GM04504 (cell line): ENCODE data around the gene CEND1.

Experiments used
- DNase-seq: peaks from one replicate; pipeline ENCODE4 v3.0.0-alpha.2; 2012; ENCODE audit warnings: low read depth

Gene CEND1

DNA sequence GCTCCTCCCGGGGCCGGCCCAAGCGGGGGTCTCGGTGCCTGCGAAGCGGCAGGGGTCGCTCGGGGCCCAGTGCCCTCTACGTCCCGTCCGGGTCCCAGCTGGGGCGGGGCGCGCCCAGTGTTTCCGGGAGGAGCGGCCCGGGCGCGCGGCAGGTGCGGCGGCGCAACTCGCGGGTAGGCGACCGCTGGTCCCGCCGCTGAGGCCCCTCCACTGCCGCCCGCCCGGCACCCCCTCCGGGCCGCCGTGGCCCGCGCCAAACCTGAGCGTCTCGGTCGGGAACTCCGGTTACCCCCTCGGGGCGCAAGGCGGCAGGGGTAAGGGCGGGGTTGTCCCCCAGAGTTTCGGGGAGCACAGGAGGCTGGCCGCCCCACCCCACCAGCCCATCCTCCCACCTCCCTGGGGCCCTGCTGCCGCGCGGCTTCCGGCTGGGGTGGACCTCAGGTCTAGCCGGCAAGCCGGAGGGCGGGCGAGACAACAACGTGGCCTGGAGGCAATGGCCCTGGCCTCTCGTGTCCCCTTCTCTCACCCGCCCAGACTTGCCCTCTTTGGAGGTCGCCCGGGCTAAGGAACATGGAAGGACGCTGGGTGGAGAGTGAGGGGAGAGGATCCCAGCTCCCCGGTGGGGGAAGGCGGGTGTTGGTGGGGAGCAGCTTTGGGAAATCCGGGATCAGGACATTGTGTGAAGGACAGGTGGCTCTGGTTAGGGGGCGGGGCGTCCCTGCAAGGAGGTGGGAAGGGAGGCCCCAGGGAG lies 37.4 kb upstream of the CEND1 start:
- DNase-seq: no peak

DNA sequence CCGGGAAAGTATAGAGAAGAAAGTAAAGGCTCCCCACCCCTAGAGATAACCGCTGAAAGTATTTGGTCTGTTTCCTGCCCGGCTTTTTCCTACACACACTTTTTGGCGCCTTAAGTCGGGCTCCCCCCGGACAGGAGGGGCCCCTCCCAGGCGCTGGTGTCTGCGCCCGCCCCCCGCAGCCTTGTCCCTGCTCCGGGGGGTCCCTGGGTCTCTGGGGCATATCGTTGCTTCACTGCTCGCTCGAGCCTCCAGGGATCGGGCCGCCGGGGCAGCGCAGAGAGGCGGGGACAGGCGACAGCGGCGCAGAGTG lies 36.9 kb upstream of the CEND1 start:
- no peak for DNase-seq

DNA sequence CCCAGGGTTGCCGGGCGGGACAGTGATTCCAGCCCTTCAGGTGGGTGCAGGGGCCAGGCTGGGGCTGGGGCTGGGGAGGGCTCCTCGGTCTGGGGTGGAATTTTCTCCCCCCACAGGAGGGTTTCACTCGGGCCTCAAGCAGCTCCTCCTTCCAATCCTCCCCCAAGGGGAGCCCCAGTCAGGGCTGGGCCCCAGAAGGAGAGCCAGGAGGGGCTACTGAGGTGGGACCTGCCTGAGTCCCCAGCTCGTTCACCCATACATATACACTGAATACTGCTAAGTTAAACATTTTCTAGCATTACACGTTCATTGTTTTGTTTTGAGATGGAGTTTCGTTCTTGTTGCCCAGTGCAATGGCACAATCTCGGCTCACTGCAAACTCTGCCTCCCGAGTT lies 36.3 kb upstream of the CEND1 start:
- no peak for DNase-seq

DNA sequence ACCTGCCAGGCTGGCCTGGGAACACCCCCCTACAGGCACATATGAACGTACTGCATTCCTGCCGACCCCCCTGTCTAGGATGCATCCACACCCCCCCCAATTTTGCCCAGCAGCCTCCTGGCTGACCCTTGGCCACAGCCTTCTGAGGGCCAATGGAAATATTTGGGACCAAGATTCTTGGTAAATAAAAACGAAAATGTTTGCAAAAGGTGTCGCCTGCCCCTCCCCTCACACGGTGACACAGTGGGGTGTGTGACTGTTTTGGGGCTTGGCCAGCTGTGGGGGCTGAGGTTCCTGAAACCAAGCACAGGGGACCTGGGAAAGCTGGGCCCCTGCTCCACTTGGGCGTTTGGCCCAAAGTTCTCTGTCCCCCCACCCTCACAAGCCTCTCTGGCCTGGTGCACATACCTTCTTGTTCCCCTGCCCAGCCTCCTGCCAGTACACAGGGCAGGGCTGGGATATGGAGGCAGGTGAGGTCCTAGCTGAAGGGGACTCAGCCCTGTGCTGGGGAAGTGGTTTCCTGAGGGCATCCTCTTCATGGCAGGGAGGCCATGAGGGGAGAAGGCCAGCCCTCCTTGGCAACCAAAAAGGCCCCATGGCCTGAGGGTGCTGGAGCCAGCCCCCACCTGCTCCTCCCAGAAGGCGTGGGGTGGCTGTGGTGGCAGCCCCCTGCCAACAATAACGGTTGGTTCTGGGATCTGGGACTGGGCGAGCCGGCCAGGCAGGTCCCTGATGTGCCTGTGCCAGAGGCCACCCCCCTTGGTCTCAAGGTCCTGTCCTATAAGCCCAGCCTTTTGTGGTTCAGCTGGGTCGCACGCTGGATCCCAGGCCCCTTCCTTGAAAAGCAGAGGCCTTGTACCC lies 35.7 kb upstream of the CEND1 start:
- no peak for DNase-seq

DNA sequence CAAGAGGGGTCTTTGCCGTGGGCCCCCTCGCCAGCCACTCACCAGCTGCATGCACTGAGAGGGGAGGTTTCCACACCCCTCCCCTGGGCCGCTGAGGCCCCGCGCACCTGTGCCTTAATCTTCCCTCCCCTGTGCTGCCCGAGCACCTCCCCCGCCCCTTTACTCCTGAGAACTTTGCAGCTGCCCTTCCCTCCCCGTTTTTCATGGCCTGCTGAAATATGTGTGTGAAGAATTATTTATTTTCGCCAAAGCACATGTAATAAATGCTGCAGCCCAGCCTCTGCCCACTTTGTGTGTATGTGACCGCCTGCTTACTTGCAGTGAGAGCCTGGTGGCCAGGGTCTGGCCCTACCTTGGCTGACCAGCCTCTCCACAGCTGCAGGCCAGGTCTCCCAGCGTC lies 35.1 kb upstream of the CEND1 start:
- DNase-seq: no peak

DNA sequence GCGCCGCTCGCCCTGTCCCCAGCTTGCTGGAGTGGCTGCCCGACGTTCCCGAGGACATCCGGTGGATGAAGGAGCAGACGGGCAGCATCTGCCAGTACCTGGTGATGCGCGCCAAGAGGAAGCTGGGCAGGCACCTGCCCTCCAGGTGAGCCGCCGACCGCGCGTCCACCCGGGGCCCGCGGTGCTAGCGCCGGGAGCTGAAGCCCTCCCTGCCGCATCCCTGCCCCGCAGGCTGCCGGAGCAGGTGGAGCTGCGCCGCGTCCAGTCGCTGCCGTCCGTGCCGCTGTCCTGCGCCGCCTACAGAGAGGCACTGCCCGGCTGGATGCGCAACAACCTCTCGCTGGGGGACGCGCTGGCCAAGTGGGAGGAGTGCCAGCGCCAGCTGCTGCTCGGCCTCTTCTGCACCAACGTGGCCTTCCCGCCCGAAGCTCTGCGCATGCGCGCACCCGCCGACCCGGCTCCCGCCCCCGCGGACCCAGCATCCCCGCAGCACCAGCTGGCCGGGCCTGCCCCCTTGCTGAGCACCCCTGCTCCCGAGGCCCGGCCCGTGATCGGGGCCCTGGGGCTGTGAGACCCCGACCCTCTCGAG lies 34.5 kb upstream of the CEND1 start:
- DNase-seq: no peak

DNA sequence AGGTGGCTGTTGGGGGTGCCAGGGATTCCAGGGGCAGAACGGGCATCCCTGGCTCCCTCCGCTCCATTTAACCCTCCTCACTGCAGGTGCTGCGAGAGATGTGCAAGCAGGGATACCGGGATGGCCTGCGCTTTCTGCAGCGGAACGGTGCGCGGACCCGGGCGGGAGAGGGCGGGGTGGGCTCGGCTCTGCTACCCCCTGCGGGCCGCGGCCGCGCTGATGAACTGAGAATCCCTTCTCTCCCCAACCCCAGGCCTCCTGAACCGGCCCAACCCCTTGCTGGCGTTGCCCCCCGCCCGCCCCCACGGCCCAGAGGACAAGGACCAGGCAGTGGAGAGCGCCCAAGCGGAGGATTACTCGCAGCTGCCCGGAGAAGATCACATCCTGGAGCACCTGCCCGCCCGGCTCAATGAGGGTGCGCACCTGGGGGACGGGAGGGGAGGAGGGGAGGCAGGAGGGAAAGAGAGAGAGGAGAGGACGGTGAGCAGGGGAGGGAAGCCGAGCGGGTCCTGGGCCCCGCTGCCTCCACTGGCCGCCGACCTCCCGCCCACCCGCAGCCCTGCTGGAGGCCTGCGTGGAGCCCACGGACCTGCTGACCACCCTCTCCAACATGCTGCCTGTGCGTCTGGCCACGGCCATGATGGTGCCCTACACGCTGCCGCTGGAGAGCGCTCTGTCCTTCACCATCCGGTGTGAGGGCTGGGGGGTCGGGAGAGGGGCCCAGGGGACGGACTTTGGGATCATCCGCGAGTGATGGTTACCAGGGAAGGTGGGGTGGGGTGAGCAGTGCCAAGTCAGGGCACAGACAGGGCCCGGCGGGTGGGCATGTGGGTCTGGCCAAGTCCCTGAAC lies 33.8 kb upstream of the CEND1 start:
- no peak for DNase-seq

DNA sequence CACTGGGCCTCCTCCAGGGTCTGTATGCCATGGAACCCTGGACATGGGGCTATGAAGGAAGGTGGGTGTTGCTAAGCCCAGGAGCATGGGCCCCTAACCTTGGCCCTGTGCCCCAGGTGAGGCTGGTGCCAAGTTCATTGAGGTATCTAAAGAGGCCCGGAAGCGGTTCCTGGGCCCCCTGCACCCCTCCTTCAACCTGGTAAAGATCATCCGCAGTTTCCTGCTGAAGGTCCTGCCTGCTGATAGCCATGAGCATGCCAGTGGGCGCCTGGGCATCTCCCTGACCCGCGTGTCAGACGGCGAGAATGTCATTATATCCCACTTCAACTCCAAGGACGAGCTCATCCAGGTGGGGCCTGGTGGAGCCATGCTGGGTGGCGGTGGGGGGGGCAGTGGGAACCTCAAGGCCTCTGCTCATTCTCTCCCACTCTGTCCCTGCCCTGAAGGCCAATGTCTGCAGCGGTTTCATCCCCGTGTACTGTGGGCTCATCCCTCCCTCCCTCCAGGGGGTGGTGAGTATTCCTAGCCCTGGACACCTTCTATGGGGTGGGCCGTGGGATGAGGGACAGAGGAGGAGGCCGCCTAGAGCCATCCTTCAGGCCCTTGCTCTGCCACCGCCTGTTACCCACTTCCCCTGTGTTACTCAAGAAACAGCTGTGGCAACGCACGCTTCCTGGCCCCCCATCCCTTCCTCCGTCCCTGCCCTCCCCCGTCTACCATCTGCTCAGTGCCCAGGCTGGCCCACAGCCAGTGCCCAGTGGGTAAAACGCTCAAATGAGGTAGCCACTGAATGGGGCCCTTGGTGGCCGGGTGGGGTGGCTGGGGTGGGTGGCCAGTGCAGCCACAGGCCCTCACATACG lies 31.9 kb upstream of the CEND1 start:
- no peak for DNase-seq

DNA sequence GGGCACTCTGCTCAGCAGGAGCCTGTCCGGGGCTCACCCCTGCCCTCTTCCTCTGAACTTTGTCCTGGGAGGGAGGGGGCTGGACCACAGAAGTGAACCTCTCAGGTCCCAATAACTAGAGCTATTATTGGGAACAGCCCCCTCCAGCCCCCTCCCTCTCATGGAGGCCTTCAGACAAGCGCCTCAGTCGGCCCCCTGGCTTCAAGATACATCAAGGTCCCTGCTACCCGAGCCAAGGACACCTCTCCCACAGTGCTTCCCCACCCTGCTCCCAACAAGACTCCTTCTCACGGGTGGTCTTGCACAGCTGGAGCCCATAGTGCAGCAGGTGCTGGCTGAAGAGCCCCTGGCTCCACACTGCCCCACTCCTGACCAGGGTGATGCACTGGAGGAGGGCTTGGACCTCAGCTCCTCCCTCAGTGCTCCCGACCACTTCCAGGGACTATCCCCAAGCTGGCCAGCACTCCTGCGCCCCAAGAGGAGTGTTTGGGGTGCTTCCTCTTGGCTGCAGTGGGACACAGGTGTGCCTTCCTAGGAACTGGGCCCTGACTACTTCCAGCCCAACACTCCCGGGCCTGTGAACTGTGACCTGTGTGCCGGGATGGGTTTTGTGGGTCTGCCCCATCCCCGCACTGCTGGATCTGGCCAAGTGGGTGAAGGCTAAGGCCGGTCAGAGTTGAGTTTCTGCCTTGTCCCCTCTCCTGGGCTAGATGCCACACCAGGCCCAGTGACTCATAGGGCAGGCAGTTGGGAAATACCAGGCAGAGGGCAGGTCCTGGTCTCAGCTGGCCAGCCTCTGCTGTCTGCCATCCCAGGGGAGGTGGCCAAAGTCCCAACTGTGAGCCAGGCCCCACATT lies 31.0 kb upstream of the CEND1 start:
- no peak for DNase-seq

DNA sequence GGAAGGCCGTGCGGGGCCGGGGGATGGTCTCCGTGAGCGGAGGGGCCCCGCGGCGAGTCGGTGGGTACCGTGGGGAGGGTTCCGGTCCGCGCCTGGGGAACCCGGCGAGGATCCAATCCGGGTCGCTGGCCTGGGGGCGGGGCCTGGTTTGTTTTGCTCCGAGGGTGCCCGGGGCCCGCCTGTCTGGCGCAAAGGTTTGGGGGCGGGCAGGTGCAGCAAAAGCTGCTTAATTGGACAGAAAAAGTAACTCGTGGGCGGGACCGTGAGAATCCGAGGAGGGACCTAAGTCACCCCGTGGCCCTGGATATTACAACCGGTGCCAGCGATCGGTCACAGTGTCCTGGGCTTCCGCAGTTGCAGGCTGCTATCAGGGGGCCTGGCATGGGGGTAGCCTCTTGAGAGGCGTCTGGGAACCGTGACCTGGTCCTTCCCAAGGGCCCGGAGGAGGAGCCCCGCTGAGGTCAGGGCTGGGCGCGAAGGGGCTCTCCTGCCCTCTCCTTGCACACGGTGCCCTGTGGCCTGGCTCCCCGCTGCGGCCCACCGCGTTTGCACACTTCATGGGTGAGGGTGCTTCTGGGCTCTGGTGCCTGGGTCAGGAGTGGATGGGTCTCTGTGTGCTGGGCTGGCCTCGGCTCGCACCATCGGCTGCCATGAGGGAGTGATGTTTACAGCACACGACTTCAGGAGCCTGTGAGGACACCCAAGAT lies 30.2 kb upstream of the CEND1 start:
- DNase-seq: no peak

DNA sequence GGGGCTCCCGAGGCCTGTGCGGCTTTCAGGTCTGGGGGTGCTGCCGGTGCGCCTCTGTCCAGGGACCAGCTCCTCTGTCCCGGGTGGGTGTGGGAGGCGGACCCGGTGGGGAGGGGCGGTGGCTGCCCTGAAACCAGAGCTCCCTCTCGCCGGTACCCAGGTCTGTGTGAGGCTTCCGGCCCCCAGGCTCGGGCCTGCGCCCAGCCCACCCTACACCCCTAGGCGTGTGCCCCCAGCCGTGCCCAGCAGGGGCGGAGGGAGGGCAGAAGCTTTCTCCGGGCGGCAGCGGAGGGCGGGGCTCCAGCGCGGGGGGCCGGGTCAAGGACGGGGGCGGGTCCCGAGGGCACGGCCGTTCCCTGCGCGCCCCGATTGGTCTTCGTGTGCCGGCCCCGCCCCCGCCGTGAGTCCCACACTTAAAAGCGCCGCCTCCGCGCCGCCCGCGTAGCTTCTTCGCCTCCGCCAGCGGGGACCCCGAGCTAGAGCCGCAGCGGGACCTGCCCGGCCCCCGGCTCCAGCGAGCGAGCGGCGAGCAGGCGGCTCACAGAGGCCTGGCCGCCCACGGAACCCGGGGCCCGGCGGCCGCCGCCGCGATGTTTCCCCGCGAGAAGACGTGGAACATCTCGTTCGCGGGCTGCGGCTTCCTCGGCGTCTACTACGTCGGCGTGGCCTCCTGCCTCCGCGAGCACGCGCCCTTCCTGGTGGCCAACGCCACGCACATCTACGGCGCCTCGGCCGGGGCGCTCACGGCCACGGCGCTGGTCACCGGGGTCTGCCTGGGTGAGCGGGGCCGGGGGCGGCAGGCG lies 29.4 kb upstream of the CEND1 start:
- peak; percentile 67 for DNase-seq

DNA sequence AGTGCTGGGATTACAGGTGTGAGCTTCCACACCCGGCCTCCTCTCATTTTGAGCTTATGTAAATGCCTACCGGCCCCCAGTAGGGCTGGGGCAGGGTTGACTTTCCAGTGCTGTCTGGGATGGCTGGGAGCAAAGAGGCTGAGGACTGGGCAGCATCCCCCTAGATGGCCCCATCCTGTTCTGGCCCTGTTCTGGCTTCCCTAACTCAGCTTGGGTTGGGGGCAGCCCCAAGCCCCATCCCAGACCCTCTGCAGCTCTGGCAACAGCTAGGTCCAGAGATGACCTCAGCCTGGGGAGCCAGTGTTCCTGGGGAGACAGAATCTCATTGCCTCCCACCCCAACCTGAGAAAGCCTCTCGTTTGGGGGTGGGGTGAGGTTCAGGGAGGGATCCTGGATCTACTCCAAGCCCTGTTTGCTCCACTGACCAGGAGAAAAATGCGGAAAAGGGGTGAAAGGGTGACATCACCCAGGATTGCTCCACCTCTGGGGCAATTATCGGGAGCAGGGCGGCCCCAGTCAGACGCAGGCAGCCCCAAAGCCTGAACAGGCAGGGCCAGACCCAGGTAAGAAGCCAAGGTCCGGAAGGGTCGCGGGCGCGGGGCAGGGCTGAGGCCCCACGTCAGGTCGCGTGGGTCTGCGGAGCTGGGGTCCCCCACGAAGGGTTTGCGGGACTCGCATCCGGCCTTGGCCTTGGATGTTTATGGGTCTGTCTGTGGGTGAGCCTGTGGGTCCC lies 28.7 kb upstream of the CEND1 start, which contains the start of gene PNPLA2:
PNPLA2 (plus strand) TSS at position 519 of the 733 bp plus-strand sequence. CDS start 805 bp downstream, outside the sequence.
- peak; percentile 69 for DNase-seq

DNA sequence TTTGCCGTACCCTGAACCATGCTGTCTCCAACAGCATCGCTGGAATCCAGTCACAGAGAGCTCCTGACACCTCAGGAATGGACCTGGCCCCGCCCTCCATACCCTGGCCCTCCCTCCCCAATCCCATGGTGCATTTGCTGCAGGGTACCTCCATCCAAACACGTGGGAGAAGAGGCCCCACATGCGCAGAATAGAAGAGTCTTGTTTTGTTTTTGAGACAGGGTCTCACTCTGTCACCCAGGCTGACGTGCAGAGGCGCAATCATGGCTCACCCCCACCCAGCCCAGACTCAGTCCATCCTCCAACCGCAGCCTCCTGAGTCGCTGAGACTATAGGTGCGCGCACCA lies 26.5 kb upstream of the CEND1 start:
- no peak for DNase-seq

DNA sequence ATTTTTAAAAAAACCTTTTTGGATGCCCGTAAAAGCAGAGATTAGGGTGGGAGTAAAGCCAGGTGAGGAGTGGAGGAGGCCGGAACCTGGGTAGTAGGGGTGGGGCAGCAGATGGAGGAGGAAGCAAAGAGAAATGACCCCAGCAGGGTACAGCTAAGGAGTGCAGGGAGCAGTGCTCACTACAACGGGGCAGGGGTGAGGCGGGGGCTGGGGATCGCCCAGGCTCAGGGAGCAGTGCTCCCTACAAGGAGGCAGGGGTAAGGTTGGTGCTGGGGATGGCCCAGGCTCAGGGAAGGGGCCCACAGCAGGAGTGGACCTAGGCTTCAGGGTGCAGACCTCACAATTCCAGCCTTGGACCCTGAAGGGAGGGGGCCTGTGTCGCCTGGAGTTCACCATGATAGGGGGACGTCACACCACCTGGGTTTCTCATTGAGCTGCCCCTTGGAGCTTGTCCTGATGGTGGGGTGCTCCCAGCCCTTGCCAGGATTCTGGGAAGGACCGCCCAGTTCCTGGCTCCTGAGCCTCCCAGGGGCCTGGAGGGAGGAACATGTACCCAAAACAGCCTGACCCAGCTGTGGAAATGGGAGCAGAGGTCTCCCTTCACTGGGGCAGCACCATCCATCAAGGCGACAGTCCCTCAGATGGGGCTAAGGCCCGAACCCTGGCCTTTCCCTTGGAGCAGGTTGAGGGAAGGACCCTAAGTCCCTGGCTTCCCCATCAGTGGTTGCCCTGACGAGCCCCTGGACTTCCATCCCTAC lies 26.0 kb upstream of the CEND1 start:
- no peak for DNase-seq

DNA sequence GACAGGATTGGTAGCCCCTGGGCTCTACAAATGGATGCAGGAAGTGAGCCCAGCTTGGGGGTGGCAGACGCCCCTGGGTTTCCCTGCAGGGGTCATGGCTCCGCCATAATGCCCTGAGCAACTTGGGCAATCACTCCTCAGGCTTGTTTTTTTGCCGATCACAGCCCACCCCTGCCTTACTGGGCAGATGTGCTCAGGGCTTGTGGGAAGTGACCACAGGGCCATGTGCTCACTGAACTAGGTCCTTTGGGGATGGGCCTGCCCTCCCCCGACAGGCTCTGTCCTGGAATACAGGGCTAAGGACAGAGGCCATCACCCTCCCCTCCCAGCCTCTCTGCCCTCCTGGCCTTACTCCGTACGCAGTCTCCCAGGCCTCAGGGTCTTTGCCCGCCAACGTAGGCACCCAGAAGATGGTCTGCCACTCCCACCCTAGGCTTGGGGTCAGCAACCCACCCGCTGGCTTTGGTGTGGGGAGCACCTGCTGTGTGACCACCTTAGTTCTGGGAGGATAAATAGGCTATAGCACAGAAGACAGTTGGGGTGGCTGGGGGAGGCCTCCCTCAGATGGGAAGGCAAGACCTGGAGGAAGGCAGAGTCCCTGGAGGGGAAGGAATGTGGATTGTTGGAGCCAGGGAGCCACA lies 23.7 kb upstream of the CEND1 start:
- no peak for DNase-seq

DNA sequence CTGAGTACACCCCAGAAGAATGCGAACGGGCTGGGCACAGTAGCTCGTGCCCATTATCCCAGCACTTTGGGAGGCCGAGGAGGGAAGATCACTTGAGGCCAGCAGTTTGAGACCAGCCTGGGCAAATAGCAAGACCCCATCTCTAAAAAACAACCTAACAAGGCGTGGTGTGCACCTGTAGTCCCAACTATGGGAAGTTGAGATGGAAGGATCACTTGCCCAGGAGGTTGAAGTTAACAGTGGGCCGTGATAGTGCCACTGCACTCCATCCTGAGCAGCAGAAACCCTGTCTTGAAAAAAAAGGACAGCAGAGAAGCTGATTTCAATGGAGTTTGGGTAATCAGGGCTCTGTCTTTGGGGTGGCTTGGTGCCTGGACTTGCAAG lies 23.2 kb upstream of the CEND1 start:
- DNase-seq: no peak

DNA sequence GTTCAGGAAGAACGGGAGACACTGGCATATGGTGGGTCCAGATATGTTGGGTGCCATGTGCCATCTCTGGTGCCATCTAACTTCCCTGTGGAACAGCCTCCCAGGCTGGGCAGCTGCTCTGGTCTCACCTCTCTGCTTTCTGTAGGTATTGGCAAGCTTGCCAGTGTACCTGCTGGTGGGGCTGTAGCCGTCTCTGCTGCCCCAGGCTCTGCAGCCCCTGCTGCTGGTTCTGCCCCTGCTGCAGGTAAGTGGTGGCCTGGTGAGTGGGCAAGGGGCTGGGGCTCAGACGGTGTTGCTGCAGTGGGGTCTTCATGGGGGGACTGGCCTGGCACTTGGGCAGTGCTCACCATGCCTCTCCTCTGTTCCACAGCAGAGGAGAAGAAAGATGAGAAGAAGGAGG lies 22.5 kb upstream of the CEND1 start:
- no peak for DNase-seq
